ENCODE measurements around the gene CRLF1.

CRLF1 gene

DNA sequence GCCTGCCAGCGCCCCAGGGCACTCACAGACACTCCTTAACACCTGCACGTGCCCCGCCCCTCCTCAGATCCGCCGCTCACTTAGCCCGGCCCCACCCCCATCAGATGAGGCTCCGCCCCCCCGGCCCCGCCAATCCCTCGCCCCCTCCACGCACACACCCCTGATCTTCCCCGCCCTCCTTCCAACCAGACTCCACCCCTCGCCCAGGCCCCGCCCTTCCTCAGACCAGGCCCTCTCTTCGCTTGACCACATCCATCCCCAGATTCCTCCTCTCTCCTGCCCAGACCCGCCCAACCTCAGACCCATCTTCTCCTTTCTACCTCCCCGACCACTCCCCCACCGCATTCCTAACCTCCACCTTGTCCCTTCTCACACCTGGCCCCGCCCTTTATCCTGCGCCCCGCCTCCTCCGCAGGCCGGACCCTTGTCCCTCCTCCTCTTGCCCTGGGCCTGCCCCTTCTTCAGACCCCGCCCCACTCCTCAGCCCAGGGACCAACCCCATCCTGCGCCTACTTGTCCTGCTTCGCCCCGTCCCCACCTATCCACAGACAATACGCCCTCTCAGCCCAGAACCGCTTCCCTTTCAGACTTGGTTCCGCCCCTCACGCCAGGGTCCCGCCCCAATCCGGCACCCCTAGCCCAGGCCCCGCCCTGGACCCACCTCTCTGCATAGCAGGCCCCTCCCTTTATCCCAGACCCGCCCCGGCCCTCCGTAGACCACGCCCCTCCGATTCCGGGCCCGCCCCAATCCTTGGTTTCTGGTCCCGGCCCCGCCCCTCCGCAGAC, 29.8 kb upstream of the CRLF1 start:
- DNase-seq, result peak; percentile 100

GRCh38 chr19:18635831-18636182, 29.2 kb upstream of the CRLF1 start:
- no peak for DNase-seq

DNA sequence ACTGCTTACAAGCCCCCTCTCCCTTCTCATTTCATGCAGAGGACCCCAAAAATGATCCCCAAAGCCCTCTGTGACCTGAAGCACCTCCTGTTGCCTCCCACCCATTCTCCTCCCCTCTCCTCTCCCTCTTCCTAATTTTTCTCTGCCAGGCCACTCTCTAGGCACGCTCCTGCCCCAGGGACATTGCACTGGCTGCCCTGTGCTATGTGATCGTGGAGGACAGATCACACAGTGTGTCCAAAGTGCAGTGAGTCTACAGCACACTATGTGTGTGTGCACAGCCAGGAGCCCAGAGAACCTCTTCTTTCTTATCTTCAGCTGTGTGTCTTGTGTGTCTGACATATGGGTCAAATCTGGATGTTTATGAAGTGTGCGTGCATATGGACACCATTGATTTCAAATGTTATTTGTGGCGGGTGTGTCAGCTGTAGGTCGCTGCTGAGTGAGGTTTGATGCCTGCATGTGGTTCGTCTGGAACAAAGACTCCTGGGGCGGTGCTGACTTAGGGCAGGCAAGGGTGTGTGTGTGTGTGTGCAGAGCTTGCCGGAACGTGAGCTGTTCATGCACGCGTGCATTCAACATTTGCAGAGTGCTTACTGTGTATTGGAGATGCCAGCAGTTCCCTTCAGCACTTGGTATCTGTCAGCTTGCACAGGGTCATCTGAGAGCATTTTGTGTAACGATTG, 28.2 kb upstream of the CRLF1 start:
- DNase-seq, result no peak

DNA sequence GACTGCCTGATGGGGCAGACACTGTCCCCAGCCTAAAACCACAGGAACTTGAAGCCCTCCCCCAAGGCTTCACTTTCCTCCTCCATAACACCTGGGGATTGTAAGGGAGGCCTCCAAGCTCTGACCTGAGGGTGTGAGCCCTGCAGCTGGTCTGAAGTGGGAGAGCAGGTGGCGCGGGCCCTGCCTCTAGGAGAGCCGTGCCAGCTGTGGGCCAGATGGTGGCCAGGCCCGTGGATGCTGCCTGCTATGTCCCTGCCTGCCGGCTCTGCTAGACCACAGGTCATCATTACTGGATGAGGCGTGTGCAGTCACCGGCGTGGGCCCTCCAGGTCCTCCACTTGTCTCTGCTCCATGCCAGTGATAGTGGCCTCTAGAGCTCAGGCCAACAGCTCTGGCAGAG, 26.7 kb upstream of the CRLF1 start:
- no peak for DNase-seq

DNA sequence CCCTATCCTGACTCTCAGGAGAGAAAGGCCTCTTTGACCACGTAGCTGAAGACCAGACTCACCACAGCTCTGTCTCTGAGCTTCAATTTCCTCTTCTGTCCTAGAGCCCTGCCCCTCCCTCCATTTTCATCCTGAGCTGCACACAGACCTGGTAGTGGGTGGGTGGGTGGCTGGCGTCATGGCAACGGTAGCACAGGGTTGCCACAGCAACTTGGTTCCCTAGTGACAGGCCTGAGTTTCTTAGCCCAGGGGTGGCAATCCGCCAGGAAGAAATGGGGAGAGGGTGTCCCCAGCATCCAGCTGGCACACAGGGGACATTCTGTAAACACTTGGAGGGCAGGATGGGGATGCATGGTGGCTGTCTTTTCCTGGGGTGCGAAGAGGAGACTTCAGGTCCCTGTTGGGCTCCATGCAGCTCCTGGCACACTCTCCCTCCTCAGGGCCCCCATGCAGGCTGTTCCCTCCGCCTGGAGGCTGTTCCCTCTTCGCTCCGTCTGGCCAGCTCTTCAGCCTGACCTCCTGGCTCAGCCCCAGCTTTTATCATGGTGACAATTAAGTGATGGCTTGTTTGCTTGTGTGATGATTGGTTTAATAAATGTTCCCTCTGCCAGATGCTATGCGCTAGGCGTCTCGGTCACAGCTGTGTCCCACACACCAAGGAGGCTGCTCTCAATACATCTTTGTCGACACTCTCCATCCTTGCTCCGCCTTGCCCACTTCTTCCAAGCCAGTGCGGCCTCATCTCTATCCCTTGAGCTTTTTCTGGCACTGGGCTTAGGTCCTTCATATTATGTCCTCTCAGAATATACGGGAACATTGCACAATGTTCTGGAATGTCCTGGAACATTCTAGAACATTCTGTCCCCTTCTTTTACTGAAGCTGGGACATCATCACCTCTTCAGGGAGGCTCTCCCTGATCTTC, 22.8 kb upstream of the CRLF1 start:
- DNase-seq, result no peak

GRCh38 chr19:18626906-18627305, 20.3 kb upstream of the CRLF1 start:
- DNase-seq, result no peak

DNA sequence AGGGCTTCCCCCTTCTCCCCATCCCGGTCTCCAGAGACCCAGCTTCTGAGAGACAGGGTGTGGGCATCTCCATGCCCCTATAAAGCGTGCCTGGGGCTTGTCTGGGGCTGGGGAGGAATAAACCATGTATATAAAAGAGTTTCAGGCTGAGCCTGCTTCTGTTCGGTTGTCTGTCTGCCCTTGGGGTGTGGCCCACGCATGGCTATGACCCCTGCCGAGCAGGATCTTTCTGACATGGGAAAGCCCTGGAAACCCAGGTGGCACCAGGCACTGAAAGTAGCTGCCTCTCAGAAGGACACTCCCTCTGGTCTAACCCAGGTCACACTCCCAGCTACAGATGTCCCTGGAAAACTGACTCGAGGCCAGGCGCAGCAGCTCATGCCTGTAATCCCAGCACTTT, 14.3 kb upstream of the CRLF1 start:
- DNase-seq, result no peak

DNA sequence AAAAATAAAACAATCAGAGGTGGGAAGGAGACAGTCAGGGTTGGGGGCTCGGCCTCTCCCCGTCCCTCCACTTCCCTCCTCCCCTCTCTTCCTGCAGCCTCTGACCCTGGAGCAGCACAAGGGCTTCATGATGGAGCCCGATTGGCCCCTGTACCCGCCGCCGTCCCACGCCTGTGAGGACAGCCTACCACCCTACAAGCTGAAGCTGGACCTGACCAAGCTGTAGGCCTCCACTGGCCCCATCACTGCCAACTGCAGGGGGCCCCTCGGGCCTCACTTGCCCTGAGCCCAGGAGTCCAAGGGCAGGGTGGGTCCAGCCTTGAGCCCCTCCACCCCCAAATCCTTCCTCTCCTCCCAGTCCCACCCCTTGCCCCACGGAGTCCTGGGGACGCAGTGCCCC, 13.7 kb upstream of the CRLF1 start:
- no peak for DNase-seq

DNA sequence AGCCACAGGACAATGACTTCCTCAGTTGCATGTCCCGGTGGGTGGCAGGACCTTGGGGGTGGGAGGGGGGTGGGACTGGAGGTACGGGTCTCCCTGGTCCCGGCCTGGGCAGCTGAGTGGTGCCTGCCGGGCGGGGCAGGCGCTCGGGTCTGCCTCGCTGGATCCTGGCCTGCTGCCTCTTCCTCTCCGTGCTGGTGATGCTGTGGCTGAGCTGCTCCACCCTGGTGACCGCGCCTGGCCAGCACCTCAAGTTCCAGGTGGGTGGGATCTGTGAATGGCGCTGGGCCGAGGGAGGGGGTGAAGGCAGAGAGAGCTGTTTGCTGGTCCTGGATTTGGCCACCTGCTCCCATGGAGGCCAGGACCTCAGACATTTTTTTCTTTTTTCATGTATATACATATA, 11.6 kb upstream of the CRLF1 start:
- DNase-seq, result no peak

GRCh38 chr19:18617562-18617961, 11.0 kb upstream of the CRLF1 start:
- no peak for DNase-seq

- no peak for DNase-seq
These were observed 9.4 kb upstream of the CRLF1 start for GRCh38 chr19:18616023-18616422.

DNA sequence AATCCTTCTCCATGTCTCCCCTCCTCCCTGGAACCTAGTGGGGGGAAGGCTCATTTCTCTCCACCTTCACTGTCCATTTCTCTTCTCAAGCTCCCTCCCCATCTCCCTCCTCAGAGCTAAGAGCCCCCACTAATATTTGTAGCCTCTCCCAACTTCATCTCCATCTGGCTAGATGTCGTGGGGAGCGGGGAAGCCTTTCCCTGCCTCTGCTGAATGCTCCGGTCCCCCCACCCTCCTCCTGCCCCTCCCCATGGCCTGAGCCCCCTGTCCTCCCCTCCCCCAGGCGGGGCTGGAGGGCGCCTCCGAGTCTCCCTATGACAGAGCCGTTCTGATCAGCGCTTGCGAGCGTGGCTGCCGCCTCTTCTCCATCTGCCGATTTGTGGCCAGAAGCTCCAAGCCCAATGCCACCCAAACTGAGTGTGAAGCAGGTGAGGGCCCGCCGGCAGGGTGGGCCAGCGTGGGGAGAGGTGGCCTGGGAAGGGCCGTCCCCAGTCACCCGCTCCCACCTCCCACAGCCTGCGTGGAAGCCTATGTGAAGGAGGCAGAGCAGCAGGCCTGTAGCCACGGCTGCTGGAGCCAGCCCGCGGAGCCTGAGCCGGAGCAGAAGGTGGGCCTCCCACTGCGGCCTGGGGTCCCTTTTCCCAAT, 7.1 kb upstream of the CRLF1 start:
- no peak for DNase-seq

- peak; percentile 50 for DNase-seq
These were observed 6.4 kb upstream of the CRLF1 start, which contains the start of gene TMEM59L for GRCh38 chr19:18612772-18613588. TMEM59L (plus strand) TSS chr19:18612870; CDS start chr19:18612959, 89 bp downstream.

GRCh38 chr19:18612051-18612771, 5.6 kb upstream of the CRLF1 start:
- no peak for DNase-seq

DNA sequence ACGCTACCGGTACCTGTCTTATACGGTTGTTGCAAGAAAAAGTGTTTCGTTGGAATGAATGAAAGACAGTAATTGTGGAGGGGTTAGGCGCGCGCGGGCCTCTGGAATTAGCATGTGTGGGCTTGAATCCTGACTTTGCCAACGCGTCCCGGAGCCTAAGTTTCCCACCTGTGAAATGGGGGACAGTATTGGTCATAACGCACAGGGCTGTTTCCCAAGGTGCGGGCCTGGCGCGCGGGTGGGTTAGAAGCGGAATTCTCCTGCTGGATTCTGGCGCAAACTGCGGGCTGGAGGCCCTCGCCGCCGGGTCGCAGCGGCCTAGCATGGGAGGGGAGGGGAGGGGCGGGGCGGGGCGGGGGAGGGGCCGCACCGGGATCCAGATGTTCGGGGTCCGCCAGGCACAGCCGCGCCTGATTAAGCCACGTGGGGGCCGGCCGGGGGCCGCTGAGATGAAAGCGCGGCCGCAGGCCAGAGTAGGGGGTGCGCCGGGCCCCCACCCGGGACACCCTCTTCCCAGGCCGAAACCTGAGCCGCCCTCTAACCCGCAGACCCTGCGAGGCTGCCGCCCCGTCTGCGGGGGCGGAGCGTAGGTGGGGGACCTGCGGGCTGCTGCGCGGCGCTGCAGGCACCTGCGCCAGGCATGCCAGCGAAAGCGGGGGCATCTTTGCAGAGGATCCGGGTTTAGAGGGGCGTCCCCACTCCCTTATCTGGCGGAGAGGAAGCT, 4.9 kb upstream of the CRLF1 start:
- no peak for DNase-seq

DNA sequence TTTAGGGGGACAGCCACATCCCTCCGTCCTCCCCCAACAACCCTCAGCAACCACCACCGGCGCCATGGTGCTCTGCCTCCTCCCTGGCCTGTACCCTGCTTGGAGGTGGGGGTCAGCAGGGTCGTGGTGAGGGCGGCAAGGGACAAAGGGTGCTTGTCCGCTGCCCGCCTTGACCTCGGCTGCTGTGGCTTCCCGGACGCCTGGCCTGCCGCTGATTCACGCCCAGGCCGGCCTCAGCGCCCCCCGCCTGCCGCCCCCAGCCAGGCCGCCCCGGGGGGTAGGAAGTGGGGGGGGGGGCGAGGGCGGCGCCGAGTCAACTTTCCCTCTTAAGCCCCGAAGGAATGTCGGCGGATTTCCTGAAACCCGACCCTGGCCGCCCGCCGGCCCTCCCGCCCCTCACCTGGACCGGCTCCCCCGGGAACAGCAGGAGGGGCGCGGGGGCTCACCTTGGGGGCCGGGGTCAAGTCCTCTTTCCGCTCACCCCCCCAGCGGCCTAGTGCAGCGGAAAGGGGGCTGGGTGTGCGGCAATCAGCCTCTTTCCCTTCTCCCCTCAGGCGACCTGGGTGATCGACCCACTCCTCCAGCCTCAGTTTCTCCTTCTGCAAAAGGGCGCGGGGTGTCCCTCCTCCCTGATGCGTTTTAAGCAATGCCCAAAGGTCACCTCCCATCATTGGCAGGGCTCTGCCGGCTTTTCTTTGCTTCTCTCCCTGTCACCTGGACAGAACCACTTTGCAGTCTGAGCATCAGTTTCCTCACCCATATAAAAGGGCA, 4.1 kb upstream of the CRLF1 start:
- DNase-seq, result no peak

GRCh38 chr19:18610245-18610555, 3.6 kb upstream of the CRLF1 start:
- no peak for DNase-seq

DNA sequence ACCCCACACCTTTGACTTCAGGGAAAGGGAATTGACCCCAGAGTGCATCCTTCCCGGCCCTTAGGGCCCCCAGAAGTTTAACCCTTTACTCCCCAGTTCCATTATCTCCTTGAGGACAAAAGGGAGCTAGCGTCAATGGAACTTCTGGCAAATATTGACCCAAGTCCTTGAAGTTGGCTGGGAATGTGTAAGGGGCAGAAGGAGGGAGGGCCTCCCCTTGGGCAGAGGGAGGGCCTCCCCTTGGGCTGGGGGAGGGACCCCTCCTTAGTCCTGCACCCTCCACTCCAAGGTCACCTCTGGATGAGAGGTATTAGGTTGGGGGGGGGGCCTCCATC, 3.1 kb upstream of the CRLF1 start:
- DNase-seq, result no peak

DNA sequence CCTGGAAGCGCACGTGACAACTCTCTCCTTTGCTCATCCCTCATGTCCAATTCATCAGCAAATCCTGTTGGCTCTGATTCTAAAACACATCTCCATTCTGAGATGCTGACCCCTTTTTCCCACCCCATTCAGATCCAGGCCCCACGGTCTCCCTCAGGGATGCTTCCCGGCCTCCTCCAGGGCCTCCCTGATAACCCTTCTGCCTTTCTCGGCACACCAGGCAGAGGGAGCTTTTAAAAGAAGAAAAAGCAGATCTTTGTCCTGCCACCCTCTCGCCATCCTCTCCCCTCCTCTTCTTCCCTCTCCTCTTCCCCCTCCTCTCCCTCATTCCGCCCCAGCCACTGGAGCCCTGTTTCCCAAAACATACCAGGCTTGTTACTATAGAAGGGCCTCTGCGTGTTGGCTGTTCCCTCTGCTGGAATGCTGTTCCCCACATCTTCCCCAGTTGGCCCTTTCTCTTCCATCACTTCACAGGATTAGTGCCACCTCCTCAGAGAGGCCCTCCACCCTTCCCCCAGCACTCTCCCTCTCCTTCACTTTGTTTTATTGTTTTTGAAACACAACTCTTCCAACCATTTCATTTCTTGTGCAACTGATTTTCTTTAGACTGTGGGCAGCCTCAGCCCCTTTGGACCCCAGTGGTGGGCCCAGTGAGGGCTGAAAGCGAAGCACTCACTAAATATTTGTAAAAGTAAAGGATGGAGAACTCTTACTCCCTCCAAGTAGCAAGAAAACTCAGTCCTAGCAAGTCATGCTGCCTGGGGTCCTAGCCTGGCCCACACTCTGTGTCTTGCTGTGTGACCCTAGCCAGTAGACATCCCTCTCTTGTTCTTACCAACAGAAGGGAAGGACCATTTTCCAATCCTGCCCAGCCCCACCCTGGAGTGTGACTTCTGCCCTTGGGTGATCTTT, 2.5 kb upstream of the CRLF1 start:
- no peak for DNase-seq

Data from stimulated activated CD8-positive, alpha-beta memory T cell treated with anti-CD3 and anti-CD28 coated beads, Interleukin-4, amount 100 ng/mL, for 48 hours (primary cell).